WTC11 (cell line): ENCODE results near the gene GNAO1. TPM values are rescaled to one million over a fixed set of nuclear protein-coding genes. Genes with fewer than 3 reads are reported as not detected.

ENCODE experiments used
- ATAC-seq: fragments of 200-7000 bp; cut with Tn5 transposase; 2 replicates; pipeline ENCODE4 v1.10.0; 2021; ENCODE audit warnings: mild to moderate bottlenecking, moderate library complexity
- CTCF ChIA-PET: fragments of 300-600 bp; sonication (Branson Sonifier 250); formaldehyde crosslinking; loops from one replicate; lab custom pipeline; 2021; ENCODE audit warnings: antibody characterized with exemption; lab: Charles Lee
- POLR2A ChIA-PET: fragments of 350-600 bp; sonication (Branson Sonifier 250); formaldehyde crosslinking; loops from one replicate; lab custom pipeline; 2021; ENCODE audit warnings: antibody characterized with exemption; lab: Charles Lee
- DNase-seq: peaks from one replicate; pipeline ENCODE4 v3.0.0; 2021; ENCODE audit warnings: low spot score
- H3K27ac Mint-ChIP-seq: 2 replicates; pipeline ENCODE4 v1.8.0; 2021; ENCODE audit warnings: mixed read lengths
- H3K27me3 Mint-ChIP-seq: 2 replicates; pipeline ENCODE4 v1.8.0; 2021; ENCODE audit warnings: low read depth, mild to moderate bottlenecking, moderate library complexity, mixed read lengths
- H3K36me3 Mint-ChIP-seq: 2 replicates; pipeline ENCODE4 v1.8.0; 2021; ENCODE audit warnings: mixed read lengths
- H3K4me1 Mint-ChIP-seq: 2 replicates; pipeline ENCODE4 v1.8.0; 2022; ENCODE audit warnings: mixed read lengths
- H3K4me3 Mint-ChIP-seq: 2 replicates; pipeline ENCODE4 v1.8.0; 2021; ENCODE audit warnings: mild to moderate bottlenecking, moderate library complexity, mixed read lengths
- H3K9me3 Mint-ChIP-seq: 2 replicates; pipeline ENCODE4 v1.8.0; 2021; ENCODE audit warnings: mixed read lengths
- AFF4 ChIP-seq: sonication (generic); formaldehyde crosslinking; IDR thresholded peaks from 2 replicates; pipeline ENCODE4 v1.8.1; 2023; ENCODE audit warnings: mild to moderate bottlenecking, missing genetic modification reagents, borderline replicate concordance
- ATF1 ChIP-seq: sonication (generic); formaldehyde crosslinking; IDR thresholded peaks from 2 replicates; pipeline ENCODE4 v1.8.1; 2023; ENCODE audit warnings: mild to moderate bottlenecking, moderate library complexity, missing genetic modification reagents
- CREB1 ChIP-seq: sonication (generic); formaldehyde crosslinking; IDR thresholded peaks from 2 replicates; pipeline ENCODE4 v1.8.0; 2023; ENCODE audit warnings: mild to moderate bottlenecking, missing genetic modification reagents
- CREM ChIP-seq: sonication (generic); formaldehyde crosslinking; IDR thresholded peaks from 2 replicates; pipeline ENCODE4 v1.8.1; 2022; ENCODE audit warnings: mild to moderate bottlenecking, missing genetic modification reagents, moderate library complexity
- FOXP1 ChIP-seq: sonication (generic); formaldehyde crosslinking; IDR thresholded peaks from 2 replicates; pipeline ENCODE4 v1.8.0; 2022; ENCODE audit warnings: missing genetic modification reagents, mild to moderate bottlenecking, moderate library complexity, borderline replicate concordance
- GABPB1 ChIP-seq: sonication (generic); formaldehyde crosslinking; IDR thresholded peaks from 2 replicates; pipeline ENCODE4 v1.8.1; 2023; ENCODE audit warnings: mild to moderate bottlenecking, missing genetic modification reagents
- JUN ChIP-seq: sonication (generic); formaldehyde crosslinking; IDR thresholded peaks from 2 replicates; pipeline ENCODE4 v1.8.0; 2023; ENCODE audit warnings: mild to moderate bottlenecking, missing genetic modification reagents
- MLX ChIP-seq: sonication (generic); formaldehyde crosslinking; IDR thresholded peaks from 2 replicates; pipeline ENCODE4 v1.8.1; 2023; ENCODE audit warnings: mild to moderate bottlenecking, missing genetic modification reagents, moderate library complexity
- NFYB ChIP-seq: sonication (generic); formaldehyde crosslinking; conservative IDR thresholded peaks from 2 replicates; pipeline ENCODE4 v1.8.0; 2022; ENCODE audit warnings: low read depth, missing genetic modification reagents
- OVOL2 ChIP-seq: fragments of 250-450 bp; sonication (Bioruptor Pico); IDR thresholded peaks from 2 replicates; pipeline ENCODE4 v1.9.0; 2021; ENCODE audit warnings: mild to moderate bottlenecking, borderline replicate concordance
- PRRX2 ChIP-seq: fragments of 250-450 bp; sonication (Bioruptor Pico); IDR thresholded peaks from 2 replicates; pipeline ENCODE4 v1.8.0; 2021; ENCODE audit warnings: mild to moderate bottlenecking
- SMAD4 ChIP-seq: sonication (generic); formaldehyde crosslinking; IDR thresholded peaks from 2 replicates; pipeline ENCODE4 v1.8.0; 2022; ENCODE audit warnings: mild to moderate bottlenecking, missing genetic modification reagents
- SOX15 ChIP-seq: fragments of 250-450 bp; sonication (Bioruptor Pico); IDR thresholded peaks from 2 replicates; pipeline ENCODE4 v1.9.0; 2021; ENCODE audit warnings: mild to moderate bottlenecking
- ZNF121 ChIP-seq: sonication (generic); formaldehyde crosslinking; IDR thresholded peaks from 2 replicates; pipeline ENCODE4 v1.8.0; 2023; ENCODE audit warnings: missing genetic modification reagents
- total RNA-seq: library from RNA; stranded (reverse); gene quantifications from 3 replicates; pipeline ENCODE4 v1.2.3, GENCODE V29; 2021
- TF ChIP-seq, protein P1 (sequence below): sonication (generic); formaldehyde crosslinking; IDR thresholded peaks from 2 replicates; pipeline ENCODE4 v1.8.0; 2023; ENCODE audit warnings: missing genetic modification reagents
- TF ChIP-seq, protein P2 (sequence below): sonication (generic); formaldehyde crosslinking; IDR thresholded peaks from 2 replicates; pipeline ENCODE4 v1.8.0; 2022; ENCODE audit warnings: mild to moderate bottlenecking, missing genetic modification reagents
- TF ChIP-seq, protein P3 (sequence below): sonication (generic); formaldehyde crosslinking; IDR thresholded peaks from 2 replicates; pipeline ENCODE4 v1.8.0; 2022; ENCODE audit warnings: missing genetic modification reagents
- TF ChIP-seq, protein P4 (sequence below): fragments of 250-450 bp; sonication (Bioruptor Pico); conservative IDR thresholded peaks from 2 replicates; pipeline ENCODE4 v1.9.0; 2021; ENCODE audit warnings: mild to moderate bottlenecking
- TF ChIP-seq, protein P5 (sequence below): sonication (generic); formaldehyde crosslinking; IDR thresholded peaks from 2 replicates; pipeline ENCODE4 v1.8.0; 2023; ENCODE audit warnings: missing genetic modification reagents, mild to moderate bottlenecking, borderline replicate concordance

Gene GNAO1
- total RNA-seq, 1 experiment from 2014 or later, result 30.6 TPM

- Mint-ChIP-seq H3K4me3 (no peak overlapping the region), H3K36me3 (peaks cover 13% of the 10 kb centered on the region; the same call in 1 of the 2 replicates), H3K9me3 (no peaks in the 10 kb centered on the region), H3K27ac (no peak overlapping the region), H3K27me3 (no peaks in the 10 kb centered on the region), H3K4me1 (peaks cover 9% of the 10 kb centered on the region; the same call in 1 of the 2 replicates)
- ChIA-PET POLR2A (no interaction called here), CTCF (interaction anchor here (3.9 kb wide), 1 partner anchor 12 kb away, joined by 17 read pairs; no protein-coding TSS in a partner anchor)
- TF ChIP-seq SMAD4 (CRISPR knock-in tag), result no peak
- no peak for TF ChIP-seq FOXP1 (CRISPR knock-in tag)
- TF ChIP-seq PRRX2 (CRISPR knock-in tag), result no peak
- TF ChIP-seq AFF4 (CRISPR knock-in tag), result no peak
- TF ChIP-seq OVOL2, result no peak
- no peak for TF ChIP-seq CREM
- ATAC-seq (no peak), DNase-seq (no peak)
Measured at GRCh38 chr16:56368545-56368944, 177.3 kb downstream of the GNAO1 start.

- ChIA-PET POLR2A (no interaction called here), CTCF (interaction anchor here (1.4 to 3.9 kb wide), 2 partner anchors 13 to 32 kb away, joined by 3 to 17 read pairs; no protein-coding TSS in a partner anchor)
- H3K27me3 Mint-ChIP-seq, result no peaks in the 10 kb centered on the region
- no peak overlapping the region for H3K4me3 Mint-ChIP-seq
- no peaks in the 10 kb centered on the region for H3K9me3 Mint-ChIP-seq
- DNase-seq (no peak), ATAC-seq (no peak)
- H3K4me1 Mint-ChIP-seq, result peaks cover 9% of the 10 kb centered on the region; the same call in 1 of the 2 replicates
- H3K27ac Mint-ChIP-seq, result no peak overlapping the region
- peaks cover 13% of the 10 kb centered on the region; the same call in 1 of the 2 replicates for H3K36me3 Mint-ChIP-seq
- TF ChIP-seq JUN (CRISPR knock-in tag) (no peak), NFYB (CRISPR knock-in tag) (no peak), CREB1 (CRISPR knock-in tag) (no peak), GABPB1 (CRISPR knock-in tag) (no peak), MLX (CRISPR knock-in tag) (no peak), SOX15 (CRISPR knock-in tag) (no peak), FOXP1 (CRISPR knock-in tag) (no peak), ZNF121 (CRISPR knock-in tag) (no peak), ATF1 (CRISPR knock-in tag) (no peak)
- TF ChIP-seq, protein P1, sequence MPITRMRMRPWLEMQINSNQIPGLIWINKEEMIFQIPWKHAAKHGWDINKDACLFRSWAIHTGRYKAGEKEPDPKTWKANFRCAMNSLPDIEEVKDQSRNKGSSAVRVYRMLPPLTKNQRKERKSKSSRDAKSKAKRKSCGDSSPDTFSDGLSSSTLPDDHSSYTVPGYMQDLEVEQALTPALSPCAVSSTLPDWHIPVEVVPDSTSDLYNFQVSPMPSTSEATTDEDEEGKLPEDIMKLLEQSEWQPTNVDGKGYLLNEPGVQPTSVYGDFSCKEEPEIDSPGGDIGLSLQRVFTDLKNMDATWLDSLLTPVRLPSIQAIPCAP (CRISPR knock-in tag), result no peak
- TF ChIP-seq, protein P2, sequence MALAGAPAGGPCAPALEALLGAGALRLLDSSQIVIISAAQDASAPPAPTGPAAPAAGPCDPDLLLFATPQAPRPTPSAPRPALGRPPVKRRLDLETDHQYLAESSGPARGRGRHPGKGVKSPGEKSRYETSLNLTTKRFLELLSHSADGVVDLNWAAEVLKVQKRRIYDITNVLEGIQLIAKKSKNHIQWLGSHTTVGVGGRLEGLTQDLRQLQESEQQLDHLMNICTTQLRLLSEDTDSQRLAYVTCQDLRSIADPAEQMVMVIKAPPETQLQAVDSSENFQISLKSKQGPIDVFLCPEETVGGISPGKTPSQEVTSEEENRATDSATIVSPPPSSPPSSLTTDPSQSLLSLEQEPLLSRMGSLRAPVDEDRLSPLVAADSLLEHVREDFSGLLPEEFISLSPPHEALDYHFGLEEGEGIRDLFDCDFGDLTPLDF (CRISPR knock-in tag), result no peak
- TF ChIP-seq, protein P3, sequence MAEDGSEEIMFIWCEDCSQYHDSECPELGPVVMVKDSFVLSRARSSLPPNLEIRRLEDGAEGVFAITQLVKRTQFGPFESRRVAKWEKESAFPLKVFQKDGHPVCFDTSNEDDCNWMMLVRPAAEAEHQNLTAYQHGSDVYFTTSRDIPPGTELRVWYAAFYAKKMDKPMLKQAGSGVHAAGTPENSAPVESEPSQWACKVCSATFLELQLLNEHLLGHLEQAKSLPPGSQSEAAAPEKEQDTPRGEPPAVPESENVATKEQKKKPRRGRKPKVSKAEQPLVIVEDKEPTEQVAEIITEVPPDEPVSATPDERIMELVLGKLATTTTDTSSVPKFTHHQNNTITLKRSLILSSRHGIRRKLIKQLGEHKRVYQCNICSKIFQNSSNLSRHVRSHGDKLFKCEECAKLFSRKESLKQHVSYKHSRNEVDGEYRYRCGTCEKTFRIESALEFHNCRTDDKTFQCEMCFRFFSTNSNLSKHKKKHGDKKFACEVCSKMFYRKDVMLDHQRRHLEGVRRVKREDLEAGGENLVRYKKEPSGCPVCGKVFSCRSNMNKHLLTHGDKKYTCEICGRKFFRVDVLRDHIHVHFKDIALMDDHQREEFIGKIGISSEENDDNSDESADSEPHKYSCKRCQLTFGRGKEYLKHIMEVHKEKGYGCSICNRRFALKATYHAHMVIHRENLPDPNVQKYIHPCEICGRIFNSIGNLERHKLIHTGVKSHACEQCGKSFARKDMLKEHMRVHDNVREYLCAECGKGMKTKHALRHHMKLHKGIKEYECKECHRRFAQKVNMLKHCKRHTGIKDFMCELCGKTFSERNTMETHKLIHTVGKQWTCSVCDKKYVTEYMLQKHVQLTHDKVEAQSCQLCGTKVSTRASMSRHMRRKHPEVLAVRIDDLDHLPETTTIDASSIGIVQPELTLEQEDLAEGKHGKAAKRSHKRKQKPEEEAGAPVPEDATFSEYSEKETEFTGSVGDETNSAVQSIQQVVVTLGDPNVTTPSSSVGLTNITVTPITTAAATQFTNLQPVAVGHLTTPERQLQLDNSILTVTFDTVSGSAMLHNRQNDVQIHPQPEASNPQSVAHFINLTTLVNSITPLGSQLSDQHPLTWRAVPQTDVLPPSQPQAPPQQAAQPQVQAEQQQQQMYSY (CRISPR knock-in tag), result no peak
- TF ChIP-seq, protein P4, sequence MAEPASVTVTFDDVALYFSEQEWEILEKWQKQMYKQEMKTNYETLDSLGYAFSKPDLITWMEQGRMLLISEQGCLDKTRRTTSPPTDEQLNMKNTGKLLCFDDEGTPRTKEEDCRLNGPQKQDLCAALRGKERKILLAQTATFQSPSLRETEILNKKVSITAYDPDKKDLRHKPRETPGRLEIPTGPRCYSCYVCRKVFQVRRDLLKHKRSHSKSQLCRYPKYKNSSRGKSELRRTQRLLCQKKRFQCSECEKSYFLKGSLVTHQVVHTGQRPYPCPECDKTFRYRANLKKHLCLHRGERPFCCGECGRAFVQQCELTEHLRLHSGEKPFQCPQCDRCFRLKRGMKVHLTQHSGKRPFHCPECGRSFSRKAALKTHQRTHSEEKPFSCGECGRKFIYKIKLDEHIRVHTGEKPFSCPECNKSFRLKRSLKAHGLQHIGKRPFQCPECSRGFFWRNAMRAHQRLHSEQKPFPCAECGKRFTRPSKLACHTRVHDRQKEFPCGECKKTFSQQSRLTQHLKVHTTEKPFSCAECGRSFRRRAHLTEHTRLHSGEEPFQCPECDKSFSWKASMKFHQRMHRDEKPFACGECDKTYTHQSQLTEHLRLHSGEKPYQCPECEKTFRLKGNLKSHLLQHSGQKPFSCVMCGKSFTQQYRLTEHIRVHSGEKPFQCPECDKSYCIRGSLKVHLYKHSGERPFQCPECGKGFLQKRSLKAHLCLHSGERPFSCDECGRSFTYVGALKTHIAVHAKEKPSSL, result no peak
- TF ChIP-seq, protein P5, sequence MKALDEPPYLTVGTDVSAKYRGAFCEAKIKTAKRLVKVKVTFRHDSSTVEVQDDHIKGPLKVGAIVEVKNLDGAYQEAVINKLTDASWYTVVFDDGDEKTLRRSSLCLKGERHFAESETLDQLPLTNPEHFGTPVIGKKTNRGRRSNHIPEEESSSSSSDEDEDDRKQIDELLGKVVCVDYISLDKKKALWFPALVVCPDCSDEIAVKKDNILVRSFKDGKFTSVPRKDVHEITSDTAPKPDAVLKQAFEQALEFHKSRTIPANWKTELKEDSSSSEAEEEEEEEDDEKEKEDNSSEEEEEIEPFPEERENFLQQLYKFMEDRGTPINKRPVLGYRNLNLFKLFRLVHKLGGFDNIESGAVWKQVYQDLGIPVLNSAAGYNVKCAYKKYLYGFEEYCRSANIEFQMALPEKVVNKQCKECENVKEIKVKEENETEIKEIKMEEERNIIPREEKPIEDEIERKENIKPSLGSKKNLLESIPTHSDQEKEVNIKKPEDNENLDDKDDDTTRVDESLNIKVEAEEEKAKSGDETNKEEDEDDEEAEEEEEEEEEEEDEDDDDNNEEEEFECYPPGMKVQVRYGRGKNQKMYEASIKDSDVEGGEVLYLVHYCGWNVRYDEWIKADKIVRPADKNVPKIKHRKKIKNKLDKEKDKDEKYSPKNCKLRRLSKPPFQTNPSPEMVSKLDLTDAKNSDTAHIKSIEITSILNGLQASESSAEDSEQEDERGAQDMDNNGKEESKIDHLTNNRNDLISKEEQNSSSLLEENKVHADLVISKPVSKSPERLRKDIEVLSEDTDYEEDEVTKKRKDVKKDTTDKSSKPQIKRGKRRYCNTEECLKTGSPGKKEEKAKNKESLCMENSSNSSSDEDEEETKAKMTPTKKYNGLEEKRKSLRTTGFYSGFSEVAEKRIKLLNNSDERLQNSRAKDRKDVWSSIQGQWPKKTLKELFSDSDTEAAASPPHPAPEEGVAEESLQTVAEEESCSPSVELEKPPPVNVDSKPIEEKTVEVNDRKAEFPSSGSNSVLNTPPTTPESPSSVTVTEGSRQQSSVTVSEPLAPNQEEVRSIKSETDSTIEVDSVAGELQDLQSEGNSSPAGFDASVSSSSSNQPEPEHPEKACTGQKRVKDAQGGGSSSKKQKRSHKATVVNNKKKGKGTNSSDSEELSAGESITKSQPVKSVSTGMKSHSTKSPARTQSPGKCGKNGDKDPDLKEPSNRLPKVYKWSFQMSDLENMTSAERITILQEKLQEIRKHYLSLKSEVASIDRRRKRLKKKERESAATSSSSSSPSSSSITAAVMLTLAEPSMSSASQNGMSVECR (CRISPR knock-in tag), result no peak
Measured at GRCh38 chr16:56369202-56369601, 177.9 kb downstream of the GNAO1 start.
